Measurements from ENCODE around the gene RRP12.

DNA sequence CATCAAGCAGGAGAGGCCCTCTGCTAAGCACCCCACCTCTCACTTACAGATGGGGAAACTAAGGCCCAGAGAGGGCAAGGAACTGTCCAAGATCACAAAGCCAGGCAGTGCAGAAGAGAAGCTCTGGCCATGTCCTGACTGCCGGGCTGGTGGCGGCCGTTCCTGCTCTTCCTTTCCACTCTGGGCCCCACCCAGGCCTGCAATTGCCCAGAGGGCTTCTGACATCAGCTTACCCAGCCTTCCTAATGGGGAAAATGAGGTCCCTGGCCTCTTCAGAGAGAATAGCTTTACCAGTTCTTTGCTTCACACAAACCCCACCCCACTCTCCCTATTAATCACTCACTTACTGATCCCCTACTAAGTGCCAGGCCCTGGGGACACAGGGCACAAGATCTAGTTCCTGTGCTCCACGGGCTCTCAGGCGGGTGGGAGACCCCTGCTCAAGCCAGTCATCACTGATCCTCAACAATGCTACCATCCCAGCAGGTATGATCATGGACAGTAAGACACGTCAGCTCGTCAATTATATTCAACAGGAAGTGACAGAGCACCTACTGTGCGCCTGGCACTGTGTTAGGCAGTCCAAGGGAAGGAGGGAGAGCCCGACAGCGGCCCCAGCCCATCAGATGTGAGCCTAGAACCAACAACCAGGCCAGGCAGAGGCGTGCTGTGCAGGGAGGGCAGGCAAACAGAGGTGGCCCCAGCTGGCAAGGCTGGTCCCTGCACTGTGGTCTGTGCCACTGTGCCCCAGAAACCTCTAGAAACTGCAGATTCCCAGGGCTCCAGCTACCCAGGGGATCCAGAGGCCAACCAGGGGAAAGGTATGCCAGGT is 40.2 kb downstream of the RRP12 start:
- TF ChIP-seq, protein P1, sequence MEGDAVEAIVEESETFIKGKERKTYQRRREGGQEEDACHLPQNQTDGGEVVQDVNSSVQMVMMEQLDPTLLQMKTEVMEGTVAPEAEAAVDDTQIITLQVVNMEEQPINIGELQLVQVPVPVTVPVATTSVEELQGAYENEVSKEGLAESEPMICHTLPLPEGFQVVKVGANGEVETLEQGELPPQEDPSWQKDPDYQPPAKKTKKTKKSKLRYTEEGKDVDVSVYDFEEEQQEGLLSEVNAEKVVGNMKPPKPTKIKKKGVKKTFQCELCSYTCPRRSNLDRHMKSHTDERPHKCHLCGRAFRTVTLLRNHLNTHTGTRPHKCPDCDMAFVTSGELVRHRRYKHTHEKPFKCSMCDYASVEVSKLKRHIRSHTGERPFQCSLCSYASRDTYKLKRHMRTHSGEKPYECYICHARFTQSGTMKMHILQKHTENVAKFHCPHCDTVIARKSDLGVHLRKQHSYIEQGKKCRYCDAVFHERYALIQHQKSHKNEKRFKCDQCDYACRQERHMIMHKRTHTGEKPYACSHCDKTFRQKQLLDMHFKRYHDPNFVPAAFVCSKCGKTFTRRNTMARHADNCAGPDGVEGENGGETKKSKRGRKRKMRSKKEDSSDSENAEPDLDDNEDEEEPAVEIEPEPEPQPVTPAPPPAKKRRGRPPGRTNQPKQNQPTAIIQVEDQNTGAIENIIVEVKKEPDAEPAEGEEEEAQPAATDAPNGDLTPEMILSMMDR (IDR thresholded peaks at IDR 0.05) = no peak
- TF ChIP-seq EZH2 (IDR thresholded peaks at IDR 0.05) (no peak), EZH2phosphoT487 (IDR thresholded peaks at IDR 0.05) (no peak)

Measured in neural progenitor cell (in vitro differentiated cells).